HG02981 (cell line): Measurements from ENCODE around the gene GRK6.
A peak's percentile ranks its signal among the peaks of the same experiment; 100 is the strongest.

Experiments used
- ATAC-seq: cut with Tn5 transposase; IDR thresholded peaks from one replicate; pipeline ENCODE4 v1.9.1; 2021; ENCODE audit warnings: mild to moderate bottlenecking, moderate library complexity; ENCODE audit not compliant: unreplicated experiment

The GRK6 gene

GRCh38 chr5:177468685-177469628, 42.5 kb downstream of the GRK6 start:
- ATAC-seq, result no peak

- no peak for ATAC-seq
Observed at GRCh38 chr5:177469750-177470525, 43.5 kb downstream of the GRK6 start.

GRCh38 chr5:177470759-177471536, 44.5 kb downstream of the GRK6 start:
- no peak for ATAC-seq

GRCh38 chr5:177471610-177472356, 45.3 kb downstream of the GRK6 start:
- no peak for ATAC-seq

GRCh38 chr5:177472460-177473442, 46.3 kb downstream of the GRK6 start:
- ATAC-seq, result peak; percentile 49

- peak; percentile 29 for ATAC-seq
Observed at GRCh38 chr5:177473443-177474001, 47.0 kb downstream of the GRK6 start, which contains the start of gene DBN1. TSS of gene DBN1 (minus strand) at chr5:177473634. CDS start at chr5:177473521, 113 bp downstream.

- no peak for ATAC-seq
Observed at GRCh38 chr5:177474002-177474476, 47.6 kb downstream of the GRK6 start.

GRCh38 chr5:177474846-177475562, 48.5 kb downstream of the GRK6 start:
- no peak for ATAC-seq

GRCh38 chr5:177475563-177476427, 49.3 kb downstream of the GRK6 start:
- no peak for ATAC-seq

- ATAC-seq, result no peak
Observed at GRCh38 chr5:177476531-177477233, 50.2 kb downstream of the GRK6 start.

GRCh38 chr5:177477701-177478477, 51.4 kb downstream of the GRK6 start:
- ATAC-seq, result no peak

GRCh38 chr5:177478711-177479646, 52.5 kb downstream of the GRK6 start:
- no peak for ATAC-seq

GRCh38 chr5:177479774-177480173, 53.3 kb downstream of the GRK6 start:
- no peak for ATAC-seq

GRCh38 chr5:177482359-177482795, 55.9 kb downstream of the GRK6 start:
- no peak for ATAC-seq
